Neutrophil (primary cell): Measurements from ENCODE around the gene TUB.

ENCODE experiments used
- H3K27ac ChIP-seq: fragments of 200-600 bp; sonication (generic); 2 replicates; pipeline ENCODE4 v1.5.1; 2016; ENCODE audit warnings: mild to moderate bottlenecking, moderate library complexity
- H3K27me3 ChIP-seq: fragments of 200-600 bp; sonication (generic); 2 replicates; pipeline ENCODE4 v1.6.0; 2016; ENCODE audit warnings: mild to moderate bottlenecking
- H3K36me3 ChIP-seq: fragments of 200-600 bp; sonication (generic); 2 replicates; pipeline ENCODE4 v1.5.1; 2017
- H3K4me1 ChIP-seq, 2 experiments: fragments of 200-600 bp in 1 of 2; sonication (generic) in 1 of 2; 1 replicate in 1 of 2; 2 replicates in 1 of 2; pipeline versions ENCODE4 v1.5.1 to v1.6.1; 2013 to 2016; ENCODE audit warnings: low read depth in 1 of 2, low read length in 1 of 2, mild to moderate bottlenecking in 1 of 2, moderate library complexity in 1 of 2; ENCODE audit not compliant: control insufficient read depth in 1 of 2, insufficient read depth in 1 of 2
- H3K4me3 ChIP-seq, 2 experiments: fragments of 200-600 bp in 1 of 2; sonication (generic) in 1 of 2; 1 replicate in 1 of 2; 2 replicates in 1 of 2; pipeline ENCODE4 v1.5.1; 2013 to 2016; ENCODE audit warnings: low read depth in 1 of 2, low read length in 1 of 2, mild to moderate bottlenecking in 1 of 2, moderate library complexity in 1 of 2
- H3K9me3 ChIP-seq: fragments of 200-600 bp; sonication (generic); 2 replicates; pipeline ENCODE4 v1.5.1; 2016
- CTCF ChIP-seq: fragments of 200-600 bp; sonication (generic); IDR thresholded peaks from 2 replicates; pipeline ENCODE4 v1.5.1; 2016; ENCODE audit warnings: antibody characterized with exemption

TUB gene

DNA sequence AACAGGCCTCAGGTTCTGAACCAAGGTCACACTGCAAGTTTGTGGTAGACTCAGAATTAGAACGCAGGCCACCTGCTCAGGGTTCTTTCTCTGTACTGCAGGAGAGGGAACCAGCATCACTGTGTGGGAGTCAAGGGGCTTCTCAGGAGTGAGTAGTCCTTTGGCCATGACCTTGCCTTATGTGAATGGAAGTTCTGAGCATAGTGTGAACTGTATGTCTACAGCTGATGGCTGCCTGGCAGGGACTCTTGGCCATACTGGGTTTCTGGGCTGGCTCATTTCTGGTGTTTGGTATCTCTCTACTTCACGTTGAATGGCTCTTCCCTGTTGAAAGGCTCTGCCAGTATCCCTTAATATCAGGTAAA, 40.1 kb upstream of the TUB start:
- peaks cover 39% of the 10 kb centered on the region for H3K27me3 ChIP-seq
- H3K4me3 ChIP-seq: no peak overlapping the region
- no peaks in the 10 kb centered on the region for H3K4me1 ChIP-seq
- H3K27ac ChIP-seq: no peak overlapping the region
- no peaks in the 10 kb centered on the region for H3K9me3 ChIP-seq
- no peak for TF ChIP-seq CTCF
- no peaks in the 10 kb centered on the region for H3K36me3 ChIP-seq

- Histone ChIP-seq H3K9me3 (no peaks in the 10 kb centered on the region), H3K4me3 (no peak overlapping the region), H3K27me3 (peaks cover 45% of the 10 kb centered on the region), H3K4me1 (no peaks in the 10 kb centered on the region), H3K36me3 (no peaks in the 10 kb centered on the region), H3K27ac (no peak overlapping the region)
- TF ChIP-seq CTCF: no peak
These were observed 39.4 kb upstream of the TUB start for GRCh38 chr11:8041576-8041975.

DNA sequence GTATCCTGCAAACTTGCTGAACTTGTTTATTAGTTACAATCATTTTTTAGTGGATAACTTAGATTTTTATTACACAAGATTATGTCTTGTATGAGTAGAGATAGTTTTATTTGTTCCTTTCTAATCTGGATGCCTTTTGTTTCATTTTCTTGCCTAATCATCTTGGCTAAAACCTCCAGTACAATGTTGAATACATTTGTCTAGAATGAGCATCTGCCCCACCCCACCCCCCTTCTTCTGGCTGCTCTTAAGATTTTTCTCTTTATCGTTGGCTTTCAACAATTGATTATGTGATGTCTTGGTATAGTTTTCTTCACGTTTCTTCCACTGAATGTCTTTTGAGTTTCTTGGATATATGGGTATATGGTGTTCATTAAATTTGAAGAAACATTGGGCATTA, 37.3 kb upstream of the TUB start:
- Histone ChIP-seq H3K27ac (no peak overlapping the region), H3K27me3 (peaks cover 55% of the 10 kb centered on the region), H3K4me3 (no peak overlapping the region), H3K4me1 (no peaks in the 10 kb centered on the region), H3K36me3 (no peaks in the 10 kb centered on the region), H3K9me3 (no peaks in the 10 kb centered on the region)
- TF ChIP-seq CTCF: no peak

GRCh38 chr11:8045839-8046238, 35.2 kb upstream of the TUB start:
- H3K4me3 ChIP-seq: no peak overlapping the region
- peaks cover 57% of the 10 kb centered on the region for H3K27me3 ChIP-seq
- no peaks in the 10 kb centered on the region for H3K9me3 ChIP-seq
- H3K4me1 ChIP-seq: no peaks in the 10 kb centered on the region
- no peak for TF ChIP-seq CTCF
- H3K27ac ChIP-seq: no peak overlapping the region
- no peaks in the 10 kb centered on the region for H3K36me3 ChIP-seq

GRCh38 chr11:8047382-8047781, 33.6 kb upstream of the TUB start:
- Histone ChIP-seq H3K4me1 (no peaks in the 10 kb centered on the region), H3K27me3 (peaks cover 55% of the 10 kb centered on the region), H3K36me3 (no peaks in the 10 kb centered on the region), H3K9me3 (no peaks in the 10 kb centered on the region), H3K27ac (no peak overlapping the region), H3K4me3 (no peak overlapping the region)
- no peak for TF ChIP-seq CTCF

GRCh38 chr11:8049084-8049483, 31.9 kb upstream of the TUB start:
- no peaks in the 10 kb centered on the region for H3K4me1 ChIP-seq
- TF ChIP-seq CTCF: no peak
- peaks cover 42% of the 10 kb centered on the region for H3K27me3 ChIP-seq

More at GRCh38 chr11:8049084-8049483, 31.9 kb upstream of the TUB start:
- Histone ChIP-seq H3K36me3 (no peaks in the 10 kb centered on the region), H3K27ac (no peak overlapping the region), H3K4me3 (no peak overlapping the region), H3K9me3 (no peaks in the 10 kb centered on the region)
